CD14-positive monocyte (primary cell): ENCODE measurements around the gene ACAD10. TPM values are rescaled to one million over a fixed set of nuclear protein-coding genes. Genes with fewer than 3 reads are reported as not detected.

Source experiments
- DNase-seq, 3 donors: peaks; one replicate each; pipeline ENCODE4 v3.0.0-alpha.2; 2011 to 2022
- H2AFZ ChIP-seq: 2 replicates; pipeline ENCODE4 v1.6.0; 2012; ENCODE audit warnings: mild to moderate bottlenecking, low read depth, low read length, inconsistent platforms; ENCODE audit not compliant: insufficient read depth, poor library complexity, severe bottlenecking
- H3K27ac ChIP-seq, 2 donors: 1 replicate in 1 of 2; 2 replicates in 1 of 2; pipeline ENCODE4 v1.5.1; 2012 to 2013; ENCODE audit warnings: low read length in 2 of 2, control low read depth in 1 of 2, inconsistent platforms in 1 of 2, low read depth in 1 of 2, mild to moderate bottlenecking in 1 of 2
- H3K27me3 ChIP-seq, 2 donors: one replicate each; pipeline versions ENCODE4 v1.6.0 to v1.6.1; 2011 to 2013; ENCODE audit warnings: low read length in 2 of 2; ENCODE audit not compliant: control insufficient read depth in 2 of 2, insufficient read depth in 2 of 2
- H3K36me3 ChIP-seq, 2 donors: replicated peaks in 1 of 2; 1 replicate in 1 of 2; 2 replicates in 1 of 2; pipeline versions ENCODE4 v1.5.1 to v1.6.1; 2012 to 2013; ENCODE audit warnings: low read length in 2 of 2, control low read depth in 1 of 2, inconsistent platforms in 1 of 2, mild to moderate bottlenecking in 1 of 2; ENCODE audit not compliant: insufficient read depth in 2 of 2, control insufficient read depth in 1 of 2
- H3K4me1 ChIP-seq, 2 donors: 1 replicate in 1 of 2; 2 replicates in 1 of 2; pipeline versions ENCODE4 v1.5.1 to v1.6.1; 2012 to 2013; ENCODE audit warnings: low read length in 2 of 2, control low read depth in 1 of 2, inconsistent platforms in 1 of 2, mild to moderate bottlenecking in 1 of 2, moderate library complexity in 1 of 2; ENCODE audit not compliant: insufficient read depth in 2 of 2, control insufficient read depth in 1 of 2
- H3K4me2 ChIP-seq: replicated peaks from 2 replicates; pipeline ENCODE3; 2012; ENCODE audit warnings: low read length, moderate library complexity, mild to moderate bottlenecking; ENCODE audit not compliant: poor library complexity, severe bottlenecking; ENCODE audit errors: extremely low read depth
- H3K4me3 ChIP-seq, 3 experiments: fragments of 200-600 bp in 1 of 3; sonication (generic) in 1 of 3; replicated peaks in 1 of 3; 1 replicate in 2 of 3; 2 replicates in 1 of 3; pipeline ENCODE4 v1.5.1; 2011 to 2013; ENCODE audit warnings: low read length in 3 of 3, mild to moderate bottlenecking in 3 of 3, control low read depth in 2 of 3, low read depth in 2 of 3, inconsistent platforms in 1 of 3, moderate library complexity in 1 of 3
- H3K79me2 ChIP-seq: 2 replicates; pipeline ENCODE4 v1.6.0; 2012; ENCODE audit warnings: mild to moderate bottlenecking, control low read depth, inconsistent platforms, low read length, moderate library complexity; ENCODE audit not compliant: insufficient read depth
- H3K9ac ChIP-seq: 2 replicates; pipeline ENCODE4 v1.6.0; 2017; ENCODE audit warnings: low read length, mild to moderate bottlenecking; ENCODE audit not compliant: insufficient read depth, poor library complexity, severe bottlenecking
- H3K9me3 ChIP-seq, 2 donors: replicated peaks in 1 of 2; 1 replicate in 1 of 2; 2 replicates in 1 of 2; pipeline versions ENCODE4 v1.5.1 to v1.6.1; 2012 to 2013; ENCODE audit warnings: low read length in 2 of 2, control low read depth in 1 of 2; ENCODE audit not compliant: control insufficient read depth in 1 of 2, insufficient read depth in 1 of 2
- H4K20me1 ChIP-seq: 2 replicates; pipeline ENCODE4 v1.6.0; 2012; ENCODE audit warnings: mild to moderate bottlenecking, low read length, control low read depth, moderate library complexity; ENCODE audit not compliant: insufficient read depth
- H3K27ac Mint-ChIP-seq, 7 donors: one replicate each; pipeline ENCODE4 v1.8.0; 2020; ENCODE audit warnings: mild to moderate bottlenecking in 7 of 7, mixed read lengths in 7 of 7, moderate library complexity in 6 of 7, inconsistent platforms in 2 of 7
- H3K27me3 Mint-ChIP-seq, 3 donors: one replicate each; pipeline ENCODE4 v1.8.0; 2021 to 2022; ENCODE audit warnings: low read depth in 3 of 3, mild to moderate bottlenecking in 3 of 3, mixed read lengths in 3 of 3, moderate library complexity in 3 of 3, inconsistent platforms in 1 of 3
- H3K36me3 Mint-ChIP-seq, 2 donors: one replicate each; pipeline ENCODE4 v1.8.0; 2020; ENCODE audit warnings: mixed read lengths in 2 of 2, inconsistent platforms in 1 of 2, mild to moderate bottlenecking in 1 of 2
- H3K4me1 Mint-ChIP-seq: one replicate; pipeline ENCODE4 v1.8.0; 2020; ENCODE audit warnings: mild to moderate bottlenecking, mixed read lengths
- H3K4me3 Mint-ChIP-seq, 2 donors: one replicate each; pipeline ENCODE4 v1.8.0; 2020; ENCODE audit warnings: mild to moderate bottlenecking in 2 of 2, mixed read lengths in 2 of 2, moderate library complexity in 1 of 2
- H3K9me3 Mint-ChIP-seq, 7 donors: one replicate each; pipeline ENCODE4 v1.8.0; 2020 to 2022; ENCODE audit warnings: mixed read lengths in 7 of 7, mild to moderate bottlenecking in 6 of 7, moderate library complexity in 6 of 7, inconsistent platforms in 2 of 7
- WGBS: methylation state at CpG from one replicate; pipeline ENCODE4 v1.1.5; 2013; ENCODE audit warnings: missing lambda C conversion rate; ENCODE audit not compliant: insufficient coverage; 5-methylcytosine and 5-hydroxymethylcytosine counted together
- intact Hi-C, 2 donors: fragments of 100-400 bp; cut with micrococcal nuclease; formaldehyde crosslinking; loops; one replicate each; pipeline versions ENCODE4 v1.15.0 to v1.15.1; 2023
- polyA plus RNA-seq, 3 donors: library from polyadenylated mRNA; depleted of rRNA in 1 of 3; unstranded in 2 of 3; stranded (reverse) in 1 of 3; fragments of 300-500 nt in 2 of 3; fragments of >200 nt in 1 of 3; fragmentation: Illumina TruSeq in 2 of 3; gene quantifications; 1 replicate in 2 of 3; 2 replicates in 1 of 3; pipeline ENCODE4 v1.2.3, GENCODE V29; 2012 to 2021
- TF ChIP-seq, protein P1 (sequence below): fragments of 200-600 bp; IDR thresholded peaks from one replicate; pipeline ENCODE4 v1.8.0; 2022; ENCODE audit warnings: antibody characterized with exemption, mild to moderate bottlenecking

ACAD10 gene
- polyA plus RNA-seq, 3 donors, result 9.4 to 34.3 (median 10.1) TPM

DNA sequence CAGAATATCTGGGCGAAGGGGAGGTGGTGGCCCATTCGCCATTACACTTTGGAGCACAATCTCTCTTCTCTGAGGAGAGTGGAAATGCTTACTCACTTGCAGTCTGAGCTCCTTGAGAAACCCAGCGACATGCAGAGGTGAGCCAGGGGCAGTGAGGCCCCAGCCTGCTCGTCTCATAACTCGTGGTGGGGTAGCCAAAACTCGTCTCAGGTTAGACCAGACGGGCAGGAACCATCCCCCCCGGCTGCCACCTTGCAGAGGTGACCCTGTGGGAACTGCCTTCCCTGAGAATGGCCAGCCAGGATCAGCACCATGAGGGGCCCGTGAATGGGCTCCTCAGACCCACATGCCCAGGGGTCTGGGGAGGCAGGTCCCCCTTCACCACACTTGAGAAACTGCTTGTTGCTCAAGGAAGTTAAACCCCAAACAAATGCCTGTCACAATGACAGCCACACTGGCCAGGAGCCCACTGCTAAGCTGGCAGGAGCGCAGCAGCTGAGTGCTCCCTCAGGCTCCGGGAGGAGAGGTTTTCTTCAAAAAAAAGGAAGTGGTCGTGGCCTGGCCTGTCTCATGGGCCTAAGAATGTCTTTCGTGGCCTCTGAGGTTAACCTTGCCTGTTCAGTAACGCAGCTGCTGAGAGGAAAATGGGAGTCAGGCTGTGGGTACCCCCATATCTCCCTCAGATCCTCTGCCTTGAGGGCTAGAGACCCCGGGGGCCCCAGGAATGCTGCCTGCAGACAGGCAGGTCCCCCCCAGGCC lies 71.7 kb downstream of the ACAD10 start:
- Histone ChIP-seq H3K27ac (peak overlapping the region; percentile 15 to 49), H3K4me1 (peaks cover 16 to 17% of the 10 kb centered on the region in 2 donors), H3K27me3 (no peaks in the 10 kb centered on the region), H3K36me3 (peaks cover 23 to 39% of the 10 kb centered on the region in 2 donors), H4K20me1 (no peaks in the 10 kb centered on the region), H3K4me3 (no peak overlapping the region), H3K79me2 (no peaks in the 10 kb centered on the region), H3K9me3 (no peaks in the 10 kb centered on the region), H2AFZ (peak overlapping the region; percentile 78), H3K4me2 (no peak overlapping the region), H3K9ac (peak overlapping the region; percentile 52)
- peak overlapping the region in 1 of 2 donors; percentile 46 for H3K4me3 Mint-ChIP-seq
- no peaks in the 10 kb centered on the region for H3K9me3 Mint-ChIP-seq
- H3K4me1 Mint-ChIP-seq, result peaks cover 39% of the 10 kb centered on the region
- 24% methylated on average over 10 of the region's 15 CpGs for WGBS
- H3K27ac Mint-ChIP-seq, result peak overlapping the region; percentile 66 to 82 (median 76)
- intact Hi-C loops, result loop anchor here in 1 of 2 donors (10.0 kb wide), 1 partner anchor 57 kb away; no protein-coding TSS in a partner anchor
- peak; percentile 44 to 65 (median 58) for DNase-seq
- peaks cover 39 to 48% of the 10 kb centered on the region in 2 donors for H3K36me3 Mint-ChIP-seq
- peaks cover 1 to 5% (median 3%) of the 10 kb centered on the region in 3 donors for H3K27me3 Mint-ChIP-seq
- TF ChIP-seq, protein P1, sequence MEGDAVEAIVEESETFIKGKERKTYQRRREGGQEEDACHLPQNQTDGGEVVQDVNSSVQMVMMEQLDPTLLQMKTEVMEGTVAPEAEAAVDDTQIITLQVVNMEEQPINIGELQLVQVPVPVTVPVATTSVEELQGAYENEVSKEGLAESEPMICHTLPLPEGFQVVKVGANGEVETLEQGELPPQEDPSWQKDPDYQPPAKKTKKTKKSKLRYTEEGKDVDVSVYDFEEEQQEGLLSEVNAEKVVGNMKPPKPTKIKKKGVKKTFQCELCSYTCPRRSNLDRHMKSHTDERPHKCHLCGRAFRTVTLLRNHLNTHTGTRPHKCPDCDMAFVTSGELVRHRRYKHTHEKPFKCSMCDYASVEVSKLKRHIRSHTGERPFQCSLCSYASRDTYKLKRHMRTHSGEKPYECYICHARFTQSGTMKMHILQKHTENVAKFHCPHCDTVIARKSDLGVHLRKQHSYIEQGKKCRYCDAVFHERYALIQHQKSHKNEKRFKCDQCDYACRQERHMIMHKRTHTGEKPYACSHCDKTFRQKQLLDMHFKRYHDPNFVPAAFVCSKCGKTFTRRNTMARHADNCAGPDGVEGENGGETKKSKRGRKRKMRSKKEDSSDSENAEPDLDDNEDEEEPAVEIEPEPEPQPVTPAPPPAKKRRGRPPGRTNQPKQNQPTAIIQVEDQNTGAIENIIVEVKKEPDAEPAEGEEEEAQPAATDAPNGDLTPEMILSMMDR, result no peak

DNA sequence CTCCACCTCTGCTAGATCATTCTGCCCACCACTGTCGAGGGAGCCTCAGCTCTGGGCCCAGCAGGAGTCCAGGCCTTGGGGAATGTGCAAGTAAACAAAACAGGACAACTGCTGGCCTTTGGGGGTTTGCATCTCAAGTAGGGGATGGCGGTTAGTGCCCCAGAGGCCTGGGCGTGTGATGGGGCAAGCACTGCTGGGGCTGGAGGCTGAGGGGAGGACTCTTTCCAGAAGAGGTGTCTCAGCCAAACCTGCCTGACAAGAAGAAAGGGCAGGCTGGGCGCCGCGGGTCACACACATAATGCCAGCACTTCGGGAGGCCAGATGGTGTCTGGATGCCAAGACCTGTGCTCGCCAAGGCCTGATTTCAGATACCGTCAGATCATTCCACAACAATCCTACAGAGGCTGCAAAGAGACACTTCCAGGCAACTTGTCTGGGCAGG lies 72.3 kb downstream of the ACAD10 start:
- peaks cover 39% of the 10 kb centered on the region for H3K4me1 Mint-ChIP-seq

More for the DNA sequence above, 72.3 kb downstream of the ACAD10 start:
- Mint-ChIP-seq H3K4me3 (no peak overlapping the region), H3K36me3 (peaks cover 39 to 46% of the 10 kb centered on the region in 2 donors), H3K27ac (peak overlapping the region; percentile 66 to 82 (median 76)), H3K27me3 (peaks cover 1 to 5% (median 5%) of the 10 kb centered on the region in 3 donors), H3K9me3 (no peaks in the 10 kb centered on the region)
- Histone ChIP-seq H3K4me2 (no peak overlapping the region), H3K9me3 (no peaks in the 10 kb centered on the region), H3K36me3 (peaks cover 23 to 39% of the 10 kb centered on the region in 2 donors), H4K20me1 (no peaks in the 10 kb centered on the region), H3K79me2 (no peaks in the 10 kb centered on the region), H3K27me3 (no peaks in the 10 kb centered on the region), H2AFZ (peak overlapping the region; percentile 78), H3K4me1 (peaks cover 16 to 17% of the 10 kb centered on the region in 2 donors), H3K4me3 (no peak overlapping the region), H3K9ac (peak overlapping the region; percentile 52), H3K27ac (peak overlapping the region; percentile 15 to 49)
- WGBS, result 58% methylated on average over 8 of the region's 9 CpGs
- DNase-seq, result no peak
- TF ChIP-seq, protein P1, result no peak
- intact Hi-C loops, result loop anchor here in 1 of 2 donors (10.0 kb wide), 1 partner anchor 57 kb away; no protein-coding TSS in a partner anchor
